PFSK-1 (cell line): ENCODE measurements around the gene SMC2.

Experiments
- FOXP2 ChIP-seq: optimal IDR thresholded peaks from 2 replicates; pipeline ENCODE3; 2011; ENCODE audit warnings: borderline replicate concordance, control low read depth, inconsistent platforms; ENCODE audit not compliant: insufficient read depth; ENCODE audit errors: extremely low read length, extremely low read depth
- POLR2AphosphoS5 ChIP-seq: IDR thresholded peaks from 2 replicates; pipeline ENCODE4 v1.6.1; 2012; ENCODE audit warnings: low read depth, mild to moderate bottlenecking, control low read depth, low read length, moderate library complexity
- SIN3A ChIP-seq: IDR thresholded peaks from 2 replicates; pipeline ENCODE4 v1.6.1; 2012; ENCODE audit warnings: mild to moderate bottlenecking, low read length, moderate library complexity, borderline replicate concordance; ENCODE audit not compliant: insufficient read depth
- TAF1 ChIP-seq: IDR thresholded peaks from 2 replicates; pipeline ENCODE4 v1.6.1; 2012; ENCODE audit warnings: low read length, control low read depth, borderline replicate concordance; ENCODE audit not compliant: insufficient read depth
- TF ChIP-seq, protein P1 (sequence below), 2 experiments: IDR thresholded peaks; 2 replicates each; pipeline versions ENCODE4 v1.6.1 to v1.8.0; 2011 to 2012; ENCODE audit warnings: low read depth in 2 of 2, low read length in 2 of 2, control low read depth in 1 of 2, inconsistent platforms in 1 of 2, mild to moderate bottlenecking in 1 of 2, moderate library complexity in 1 of 2; ENCODE audit not compliant: insufficient read depth in 1 of 2

SMC2 gene

DNA sequence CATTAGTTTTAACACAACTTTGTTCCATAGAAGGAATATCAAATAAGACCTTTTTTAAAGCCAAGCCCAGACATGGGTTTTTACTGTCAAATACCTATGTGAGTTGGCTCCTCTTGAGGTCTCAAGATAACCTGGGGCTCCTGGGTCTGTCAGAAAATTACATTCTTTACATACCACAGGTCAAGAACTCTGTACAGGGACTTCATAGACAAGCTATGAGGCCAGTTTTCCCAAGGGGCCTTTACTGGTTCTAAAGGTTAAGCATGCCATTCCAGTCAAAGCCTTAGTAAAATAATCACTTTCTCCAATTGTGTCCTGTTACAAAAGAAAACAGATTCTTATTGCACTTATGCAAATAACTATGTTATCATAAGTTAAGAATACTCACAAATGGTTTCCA lies 15.5 kb upstream of the SMC2 start:
- TF ChIP-seq TAF1, result no peak
- TF ChIP-seq POLR2AphosphoS5, result no peak
- TF ChIP-seq FOXP2, result no peak
- no peak for TF ChIP-seq SIN3A
- TF ChIP-seq, protein P1, sequence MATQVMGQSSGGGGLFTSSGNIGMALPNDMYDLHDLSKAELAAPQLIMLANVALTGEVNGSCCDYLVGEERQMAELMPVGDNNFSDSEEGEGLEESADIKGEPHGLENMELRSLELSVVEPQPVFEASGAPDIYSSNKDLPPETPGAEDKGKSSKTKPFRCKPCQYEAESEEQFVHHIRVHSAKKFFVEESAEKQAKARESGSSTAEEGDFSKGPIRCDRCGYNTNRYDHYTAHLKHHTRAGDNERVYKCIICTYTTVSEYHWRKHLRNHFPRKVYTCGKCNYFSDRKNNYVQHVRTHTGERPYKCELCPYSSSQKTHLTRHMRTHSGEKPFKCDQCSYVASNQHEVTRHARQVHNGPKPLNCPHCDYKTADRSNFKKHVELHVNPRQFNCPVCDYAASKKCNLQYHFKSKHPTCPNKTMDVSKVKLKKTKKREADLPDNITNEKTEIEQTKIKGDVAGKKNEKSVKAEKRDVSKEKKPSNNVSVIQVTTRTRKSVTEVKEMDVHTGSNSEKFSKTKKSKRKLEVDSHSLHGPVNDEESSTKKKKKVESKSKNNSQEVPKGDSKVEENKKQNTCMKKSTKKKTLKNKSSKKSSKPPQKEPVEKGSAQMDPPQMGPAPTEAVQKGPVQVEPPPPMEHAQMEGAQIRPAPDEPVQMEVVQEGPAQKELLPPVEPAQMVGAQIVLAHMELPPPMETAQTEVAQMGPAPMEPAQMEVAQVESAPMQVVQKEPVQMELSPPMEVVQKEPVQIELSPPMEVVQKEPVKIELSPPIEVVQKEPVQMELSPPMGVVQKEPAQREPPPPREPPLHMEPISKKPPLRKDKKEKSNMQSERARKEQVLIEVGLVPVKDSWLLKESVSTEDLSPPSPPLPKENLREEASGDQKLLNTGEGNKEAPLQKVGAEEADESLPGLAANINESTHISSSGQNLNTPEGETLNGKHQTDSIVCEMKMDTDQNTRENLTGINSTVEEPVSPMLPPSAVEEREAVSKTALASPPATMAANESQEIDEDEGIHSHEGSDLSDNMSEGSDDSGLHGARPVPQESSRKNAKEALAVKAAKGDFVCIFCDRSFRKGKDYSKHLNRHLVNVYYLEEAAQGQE (IDR thresholded peaks at IDR 0.05; ENCODE audit: insufficient read depth in 1 of 2, low read depth in 2 of 2, low read length in 2 of 2), result no peak

DNA sequence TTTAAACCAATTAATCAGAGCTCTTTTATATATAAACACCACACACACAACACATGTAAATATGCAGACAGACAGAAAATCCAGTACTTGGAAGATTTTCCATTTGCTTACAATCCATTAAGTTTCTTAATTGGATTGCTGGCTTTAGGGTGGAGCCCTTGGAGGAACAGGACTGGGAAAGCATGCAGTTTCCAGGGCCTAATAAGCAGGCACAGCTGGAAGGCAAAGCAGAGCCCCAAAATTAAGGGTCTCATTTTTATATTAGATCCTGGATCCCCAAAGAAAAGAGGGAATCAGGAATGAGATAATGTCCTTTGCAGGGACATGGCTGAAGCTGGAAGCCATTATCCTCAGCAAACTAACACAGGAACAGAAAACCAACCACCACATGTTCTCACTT lies 13.1 kb upstream of the SMC2 start:
- TF ChIP-seq, protein P1 (IDR thresholded peaks at IDR 0.05; ENCODE audit: insufficient read depth in 1 of 2, low read depth in 2 of 2, low read length in 2 of 2), result no peak
- TF ChIP-seq TAF1, result no peak
- no peak for TF ChIP-seq POLR2AphosphoS5
- TF ChIP-seq SIN3A, result no peak
- no peak for TF ChIP-seq FOXP2

DNA sequence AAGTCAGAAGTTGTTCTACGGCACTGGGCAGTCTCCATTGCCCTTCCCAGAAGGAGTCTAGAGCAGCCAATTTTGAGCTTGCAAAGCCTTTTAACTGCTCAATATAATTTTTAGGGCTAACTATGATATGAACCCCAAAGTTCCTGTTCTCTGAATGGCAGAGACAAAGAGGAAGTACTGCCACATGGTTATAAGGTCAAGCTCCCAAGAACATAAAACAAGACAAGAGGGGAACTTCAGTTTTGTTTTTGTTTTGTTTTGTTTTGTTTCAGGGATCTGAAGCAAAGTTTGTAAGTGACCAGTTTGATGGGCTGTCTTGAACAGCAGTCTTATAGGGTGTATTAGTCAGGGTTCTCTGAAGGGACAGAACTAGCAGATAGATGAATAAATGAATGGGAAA lies 11.9 kb upstream of the SMC2 start:
- TF ChIP-seq SIN3A (no peak), FOXP2 (no peak), TAF1 (no peak), POLR2AphosphoS5 (no peak)
- TF ChIP-seq, protein P1 (IDR thresholded peaks at IDR 0.05; ENCODE audit: insufficient read depth in 1 of 2, low read depth in 2 of 2, low read length in 2 of 2), result no peak

DNA sequence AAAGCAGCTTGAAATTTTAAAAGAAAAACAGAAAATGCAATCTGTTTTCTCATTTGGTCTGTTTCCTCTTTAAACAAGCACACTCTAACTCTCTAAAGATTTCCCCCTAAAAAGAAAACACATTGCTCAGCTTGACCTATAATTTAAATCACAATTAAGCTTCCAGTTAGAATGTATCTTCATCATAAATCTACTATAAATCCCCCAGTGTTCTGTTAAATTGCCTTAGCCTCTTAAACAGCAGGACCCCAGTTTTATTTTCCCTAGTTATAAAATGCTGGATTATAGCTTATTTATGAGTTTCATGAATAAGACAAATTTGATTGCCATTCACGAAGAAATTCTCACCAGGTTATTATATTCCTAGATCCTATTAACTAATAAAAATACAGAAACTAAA lies 8.6 kb upstream of the SMC2 start:
- TF ChIP-seq, protein P1 (IDR thresholded peaks at IDR 0.05; ENCODE audit: insufficient read depth in 1 of 2, low read depth in 2 of 2, low read length in 2 of 2), result no peak
- TF ChIP-seq SIN3A, result no peak
- TF ChIP-seq TAF1, result no peak
- TF ChIP-seq POLR2AphosphoS5, result no peak
- no peak for TF ChIP-seq FOXP2

DNA sequence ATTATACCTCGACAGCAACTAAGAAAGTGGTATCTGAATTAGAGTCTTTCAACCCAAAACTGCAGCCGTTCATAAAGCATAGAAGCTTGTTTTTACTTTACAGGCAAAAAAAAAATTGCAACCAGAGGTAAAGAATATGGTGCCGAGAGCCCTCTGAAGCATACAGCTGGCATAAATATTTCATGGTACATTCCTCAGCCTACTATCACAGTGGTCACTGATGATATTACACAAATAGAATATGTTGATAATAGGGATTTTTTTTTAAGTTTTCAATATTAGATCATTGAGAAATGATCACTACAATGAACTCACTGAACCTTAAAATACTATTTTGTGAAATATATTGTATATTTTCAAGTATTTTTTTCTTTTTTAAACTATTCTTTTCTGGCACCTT lies 6.2 kb upstream of the SMC2 start:
- TF ChIP-seq, protein P1 (IDR thresholded peaks at IDR 0.05; ENCODE audit: insufficient read depth in 1 of 2, low read depth in 2 of 2, low read length in 2 of 2), result no peak
- TF ChIP-seq FOXP2 (no peak), TAF1 (no peak), POLR2AphosphoS5 (no peak), SIN3A (no peak)
